PC-9 (cell line): ENCODE results near the gene TAL2. TPM values are rescaled to one million over a fixed set of nuclear protein-coding genes. Genes with fewer than 3 reads are reported as not detected.
"Not testable (repeated sequence)": the region's sequence is repeated elsewhere in the genome, so short reads cannot be mapped to it uniquely, and the experiment has no call there.

Experiments
- BruUV-seq: library from RNA; stranded (reverse); fragments of 400-500 nt; replicated peaks from 2 replicates; lab custom pipeline; 2021; lab: Mats Ljungman, UMichigan
- CTCF ChIA-PET: fragments of 300-600 bp; sonication (Branson Sonifier 250); formaldehyde crosslinking; loops from one replicate; lab custom pipeline; 2022; ENCODE audit warnings: antibody characterized with exemption; lab: Charles Lee
- POLR2A ChIA-PET: fragments of 300-600 bp; sonication (Branson Sonifier 250); formaldehyde crosslinking; loops from one replicate; lab custom pipeline; 2022; ENCODE audit warnings: antibody characterized with exemption; ENCODE audit not compliant: unreplicated experiment; lab: Charles Lee
- DNase-seq, 2 experiments: peaks; one replicate each; pipeline versions ENCODE4 v3.0.0 to v3.0.0-alpha.2; 2015 to 2022; ENCODE audit warnings: mixed read lengths in 1 of 2
- H2AFZ ChIP-seq: fragments of 200-600 bp; sonication (generic); 2 replicates; pipeline ENCODE4 v1.8.1; 2017; ENCODE audit warnings: antibody characterized with exemption
- H3F3A ChIP-seq: fragments of 200-600 bp; sonication (generic); 2 replicates; pipeline ENCODE4 v1.8.1; 2017; ENCODE audit warnings: antibody characterized with exemption, mild to moderate bottlenecking, low read depth; ENCODE audit not compliant: insufficient read depth
- H3K27ac ChIP-seq: fragments of 200-600 bp; sonication (generic); 2 replicates; pipeline ENCODE4 v1.6.1; 2016; ENCODE audit warnings: mixed run types
- H3K27me3 ChIP-seq: fragments of 200-600 bp; sonication (generic); 2 replicates; pipeline ENCODE4 v1.6.1; 2016; ENCODE audit warnings: low read depth, mixed run types; ENCODE audit not compliant: insufficient read depth
- H3K36me3 ChIP-seq: fragments of 200-600 bp; sonication (generic); 2 replicates; pipeline ENCODE4 v1.6.1; 2016; ENCODE audit warnings: low read depth, mixed run types
- H3K4me1 ChIP-seq: fragments of 200-600 bp; sonication (generic); replicated peaks from 2 replicates; pipeline ENCODE4 v1.6.1; 2016; ENCODE audit warnings: mixed run types; ENCODE audit not compliant: insufficient read depth
- H3K4me2 ChIP-seq: fragments of 200-600 bp; sonication (generic); 2 replicates; pipeline ENCODE4 v1.6.1; 2017; ENCODE audit warnings: mixed run types
- H3K4me3 ChIP-seq: fragments of 200-600 bp; sonication (generic); 2 replicates; pipeline ENCODE4 v1.6.1; 2016; ENCODE audit warnings: mixed run types
- H3K79me2 ChIP-seq: fragments of 200-600 bp; sonication (generic); 2 replicates; pipeline ENCODE4 v1.6.1; 2017; ENCODE audit warnings: low read depth, mixed run types
- H3K9me2 ChIP-seq: fragments of 200-600 bp; sonication (generic); 2 replicates; pipeline ENCODE4 v1.8.1; 2017; ENCODE audit warnings: mild to moderate bottlenecking; ENCODE audit not compliant: insufficient read depth
- H3K9me3 ChIP-seq: fragments of 200-600 bp; sonication (generic); 2 replicates; pipeline ENCODE4 v1.8.1; 2016; ENCODE audit warnings: low read depth; ENCODE audit not compliant: insufficient read depth
- H4K20me1 ChIP-seq: fragments of 200-600 bp; sonication (generic); 2 replicates; pipeline ENCODE4 v1.8.1; 2017; ENCODE audit not compliant: insufficient read depth
- CTCF ChIP-seq: fragments of 200-600 bp; sonication (generic); conservative IDR thresholded peaks from 2 replicates; pipeline ENCODE4 v1.6.1; 2017; ENCODE audit warnings: mixed run types, antibody characterized with exemption, mild to moderate bottlenecking, moderate library complexity
- EZH2 ChIP-seq: fragments of 200-600 bp; sonication (generic); IDR thresholded peaks from 2 replicates; pipeline ENCODE4 v1.8.0; 2017; ENCODE audit warnings: antibody characterized with exemption, low read depth
- intact Hi-C: fragments of 100-400 bp; cut with micrococcal nuclease; formaldehyde crosslinking; loops from one replicate; pipeline ENCODE4 v1.10.0; 2022; ENCODE audit not compliant: unreplicated experiment
- total RNA-seq: library from RNA; stranded (reverse); gene quantifications from 2 replicates; pipeline ENCODE4 v1.2.3, GENCODE V29; 2021

TAL2 gene
- total RNA-seq, 1 experiment from 2014 or later, result not detected

GRCh38 chr9:105700668-105701067, 38.4 kb downstream of the TAL2 start:
- Histone ChIP-seq H3K4me3 (no peak overlapping the region), H3K27me3 (no peaks in the 10 kb centered on the region), H3F3A (peaks cover 5% of the 10 kb centered on the region; the same call in 1 of the 2 replicates), H3K4me1 (peaks cover 4% of the 10 kb centered on the region), H3K9me3 (no peaks in the 10 kb centered on the region), H3K27ac (no peak overlapping the region), H2AFZ (no peak overlapping the region), H3K79me2 (peaks cover 67% of the 10 kb centered on the region), H3K4me2 (no peak overlapping the region), H4K20me1 (no peaks in the 10 kb centered on the region), H3K9me2 (no peaks in the 10 kb centered on the region), H3K36me3 (no peaks in the 10 kb centered on the region)
- intact Hi-C loops, result no loop called here
- POLR2A ChIA-PET, result no interaction called here
- no peak for TF ChIP-seq CTCF
- TF ChIP-seq EZH2, result no peak
- CTCF ChIA-PET, result no interaction called here
- DNase-seq, result no peak
- BruUV-seq, result no TSS peak

- TF ChIP-seq EZH2 (no peak), CTCF (no peak)
- Histone ChIP-seq H3K4me1 (no peaks in the 10 kb centered on the region; the same call in 1 of the 2 replicates), H3K9me3 (no peaks in the 10 kb centered on the region), H2AFZ (no peak overlapping the region), H4K20me1 (0 out of 2 replicates have a peak, but pooled peaks cover 2% of the 10 kb centered on the region), H3F3A (peaks cover 5% of the 10 kb centered on the region; the same call in 1 of the 2 replicates), H3K4me2 (no peak overlapping the region), H3K36me3 (no peaks in the 10 kb centered on the region), H3K27ac (no peak overlapping the region), H3K27me3 (no peaks in the 10 kb centered on the region), H3K9me2 (no peaks in the 10 kb centered on the region), H3K79me2 (peaks cover 64% of the 10 kb centered on the region), H3K4me3 (no peak overlapping the region)
- no TSS peak for BruUV-seq
- ChIA-PET CTCF (no interaction called here), POLR2A (no interaction called here)
- intact Hi-C loops, result no loop called here
- DNase-seq, result no peak
Measured at GRCh38 chr9:105701145-105701544, 38.9 kb downstream of the TAL2 start.

- no peaks in the 10 kb centered on the region for H3K9me3 ChIP-seq
- no peak overlapping the region for H3K4me3 ChIP-seq
- 0 out of 2 replicates have a peak, but pooled peaks cover 3% of the 10 kb centered on the region for H4K20me1 ChIP-seq
- ChIA-PET CTCF (no interaction called here), POLR2A (no interaction called here)
- BruUV-seq, result no TSS peak
- H3F3A ChIP-seq, result peaks cover 5% of the 10 kb centered on the region; the same call in 1 of the 2 replicates
- H3K36me3 ChIP-seq, result no peaks in the 10 kb centered on the region
- intact Hi-C loops, result no loop called here
- no peaks in the 10 kb centered on the region for H3K9me2 ChIP-seq
- no peak overlapping the region for H2AFZ ChIP-seq
- no peak for DNase-seq
- TF ChIP-seq EZH2 (no peak), CTCF (no peak)
- no peaks in the 10 kb centered on the region for H3K4me1 ChIP-seq
- no peaks in the 10 kb centered on the region for H3K27me3 ChIP-seq
- H3K4me2 ChIP-seq, result no peak overlapping the region
- peaks cover 54% of the 10 kb centered on the region for H3K79me2 ChIP-seq
- no peak overlapping the region for H3K27ac ChIP-seq
Measured at GRCh38 chr9:105702207-105702606, 40.0 kb downstream of the TAL2 start.

- H3K4me1 ChIP-seq, H3K27me3 ChIP-seq, POLR2A ChIA-PET, DNase-seq, H3K9me3 ChIP-seq, CTCF ChIA-PET, H3K4me2 ChIP-seq, H3F3A ChIP-seq, H3K27ac ChIP-seq, H3K36me3 ChIP-seq, H3K4me3 ChIP-seq, H2AFZ ChIP-seq, BruUV-seq, H4K20me1 ChIP-seq, H3K9me2 ChIP-seq, intact Hi-C loops: not testable (repeated sequence)
- H3K79me2 ChIP-seq, result peaks cover 39% of the 10 kb centered on the region
Measured at GRCh38 chr9:105703638-105704037, 41.4 kb downstream of the TAL2 start.
